Activated CD8-positive, alpha-beta memory T cell treated with anti-CD3 and anti-CD28 coated beads, Interleukin-2, amount 50 U/mL, for 1 hour (primary cell): ENCODE results near the gene ZYG11B.
"Not testable (repeated sequence)": the region's sequence is repeated elsewhere in the genome, so short reads cannot be mapped to it uniquely, and the experiment has no call there.

Experiments
- DNase-seq: peaks from one replicate; pipeline ENCODE4 v3.0.0-alpha.2; 2020; ENCODE audit errors: extremely low read depth

ZYG11B gene

GRCh38 chr1:52756020-52756419, 29.8 kb downstream of the ZYG11B start:
- DNase-seq, result no peak

DNA sequence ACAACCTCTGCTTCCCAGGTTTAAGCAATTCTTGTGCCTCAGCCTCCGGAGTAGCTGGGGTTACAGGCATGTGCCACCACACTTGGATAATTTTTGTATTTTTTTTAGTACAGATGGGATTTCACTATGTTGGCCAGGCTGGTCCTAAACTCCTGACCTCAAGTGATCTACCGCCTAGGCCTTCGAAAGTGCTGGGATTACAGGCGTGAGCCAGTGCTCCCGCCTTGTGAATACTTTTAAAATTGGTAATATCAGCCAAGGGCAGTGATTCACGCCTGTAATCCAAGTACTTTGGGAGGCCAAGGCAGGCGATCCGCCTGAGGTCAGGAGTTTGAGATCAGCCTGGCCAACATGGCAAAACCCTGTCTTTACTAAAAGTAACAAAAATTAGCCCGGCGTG, 33.7 kb downstream of the ZYG11B start:
- no peak for DNase-seq

GRCh38 chr1:52767596-52768280, 41.5 kb downstream of the ZYG11B start:
- DNase-seq, result no peak

DNA sequence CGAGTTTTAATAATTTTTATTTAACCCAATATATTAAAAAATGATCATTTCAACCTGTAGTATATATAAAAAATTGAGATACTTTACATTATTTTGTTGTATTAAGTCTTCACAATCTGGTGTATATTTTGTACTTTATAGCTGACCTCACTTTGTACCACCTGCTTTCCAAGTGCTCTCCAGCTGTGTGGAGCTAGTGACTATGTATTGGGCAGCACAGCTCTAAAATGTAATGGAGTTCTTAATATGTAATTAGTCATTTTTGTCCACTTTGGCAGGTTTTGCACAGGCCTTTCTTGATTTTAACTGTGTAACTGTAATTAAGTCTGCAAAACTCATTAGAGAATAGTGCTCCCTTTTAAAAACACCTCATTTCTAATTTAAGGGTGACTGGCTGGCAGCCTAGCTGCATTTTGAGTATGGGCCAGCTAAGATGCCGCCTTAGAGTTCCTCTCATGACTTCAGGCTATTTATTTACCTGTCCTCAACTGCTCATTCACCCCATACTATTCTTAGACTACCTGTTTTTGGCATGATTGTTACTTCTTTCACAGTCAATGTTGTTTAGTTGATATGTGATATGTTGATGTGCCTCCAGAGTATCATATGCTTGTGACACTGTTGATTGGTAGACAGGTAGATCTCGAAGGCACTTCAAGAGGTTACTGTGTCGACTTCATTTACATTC, 43.2 kb downstream of the ZYG11B start:
- DNase-seq, result no peak

DNA sequence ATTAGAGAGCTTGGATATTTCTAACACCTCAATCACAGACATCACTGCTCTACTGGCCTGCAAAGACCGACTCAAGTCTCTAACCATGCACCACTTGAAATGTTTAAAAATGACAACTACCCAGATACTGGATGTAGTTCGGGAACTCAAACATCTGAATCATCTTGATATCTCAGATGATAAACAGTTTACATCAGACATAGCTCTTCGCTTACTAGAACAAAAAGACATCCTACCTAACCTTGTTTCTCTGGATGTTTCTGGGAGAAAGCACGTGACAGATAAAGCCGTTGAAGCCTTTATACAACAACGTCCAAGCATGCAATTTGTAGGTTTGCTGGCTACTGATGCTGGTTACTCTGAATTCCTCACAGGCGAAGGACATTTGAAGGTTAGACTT, 45.1 kb downstream of the ZYG11B start:
- no peak for DNase-seq

- no peak for DNase-seq
Measured at GRCh38 chr1:52786148-52786547, 59.9 kb downstream of the ZYG11B start.

GRCh38 chr1:52790429-52790828, 64.2 kb downstream of the ZYG11B start:
- DNase-seq, result not testable (repeated sequence)

GRCh38 chr1:52792036-52792435, 65.8 kb downstream of the ZYG11B start:
- no peak for DNase-seq

GRCh38 chr1:52793717-52794116, 67.5 kb downstream of the ZYG11B start:
- DNase-seq, result not testable (repeated sequence)

GRCh38 chr1:52795464-52795863, 69.2 kb downstream of the ZYG11B start:
- DNase-seq, result no peak

- DNase-seq, result no peak
Measured at GRCh38 chr1:52798331-52798730, 72.1 kb downstream of the ZYG11B start.

GRCh38 chr1:52801011-52801410, 74.8 kb downstream of the ZYG11B start:
- DNase-seq, result no peak

DNA sequence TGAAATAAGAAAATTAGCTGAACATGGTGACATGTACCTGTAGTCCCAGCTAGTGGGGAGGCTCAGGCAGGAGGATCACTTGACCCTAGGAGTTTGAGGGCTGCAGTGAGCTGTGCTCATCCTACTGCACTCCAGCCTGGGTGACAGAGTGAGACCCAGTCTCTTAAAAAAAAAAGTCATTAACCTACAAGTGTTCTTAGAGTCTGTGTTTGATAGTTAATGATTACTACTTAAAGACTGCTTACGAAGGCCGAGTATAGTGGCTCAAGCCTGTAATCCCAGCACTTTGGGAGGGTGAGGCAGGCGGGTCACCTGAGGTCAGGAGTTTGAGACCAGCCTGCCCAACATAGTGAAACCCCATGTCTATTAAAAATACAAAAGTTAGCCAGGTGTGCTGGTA, 77.8 kb downstream of the ZYG11B start:
- not testable (repeated sequence) for DNase-seq

GRCh38 chr1:52814465-52814864, 88.2 kb downstream of the ZYG11B start:
- DNase-seq, result no peak

GRCh38 chr1:52820830-52821229, 94.6 kb downstream of the ZYG11B start:
- DNase-seq, result not testable (repeated sequence)

DNA sequence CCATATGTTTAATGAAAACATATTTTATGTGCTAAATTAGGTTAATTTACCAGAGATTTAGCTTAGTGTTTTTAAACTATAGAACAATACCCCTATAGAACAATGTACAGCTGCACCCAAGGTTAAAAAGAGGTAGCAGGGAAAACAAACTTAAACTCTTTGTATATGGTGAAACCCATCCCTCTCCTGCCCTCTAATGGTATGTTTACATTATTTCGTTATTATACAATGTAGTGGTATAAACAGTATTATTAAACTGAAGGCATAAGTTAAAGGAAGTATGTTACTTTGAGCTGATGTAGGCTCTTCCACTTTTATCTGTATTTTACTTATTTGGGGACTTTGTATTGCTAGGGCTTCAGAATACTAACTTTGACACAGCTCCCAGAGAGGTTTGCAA, 99.6 kb downstream of the ZYG11B start:
- no peak for DNase-seq

GRCh38 chr1:52834798-52835197, 108.5 kb downstream of the ZYG11B start:
- DNase-seq, result no peak

DNA sequence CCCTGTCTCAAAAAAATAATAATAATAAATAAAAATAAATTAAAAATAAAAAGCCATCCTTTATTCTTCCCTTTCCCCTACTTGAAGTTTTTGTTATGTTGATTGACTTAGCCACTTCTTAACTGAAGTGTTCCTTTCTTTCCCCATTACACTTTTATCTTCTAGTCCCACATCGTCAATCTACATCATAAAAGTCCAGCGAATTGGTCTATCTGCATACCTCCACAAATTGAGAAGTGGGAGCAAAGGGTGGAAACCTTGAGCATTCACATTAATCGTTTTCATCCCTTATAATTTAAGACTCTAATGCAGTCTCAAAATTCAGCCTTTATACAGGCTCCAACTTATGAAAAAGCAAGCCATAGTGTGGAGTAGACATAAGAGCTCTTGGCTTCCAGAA, 109.8 kb downstream of the ZYG11B start:
- no peak for DNase-seq

GRCh38 chr1:52839175-52839574, 112.9 kb downstream of the ZYG11B start:
- not testable (repeated sequence) for DNase-seq

GRCh38 chr1:52842643-52843310, 116.5 kb downstream of the ZYG11B start, which contains the start of gene ZYG11A:
Gene ZYG11A, plus strand, starts transcription at chr1:52842760. Its CDS starts 124 bp downstream, at chr1:52842884.
- DNase-seq, result no peak

DNA sequence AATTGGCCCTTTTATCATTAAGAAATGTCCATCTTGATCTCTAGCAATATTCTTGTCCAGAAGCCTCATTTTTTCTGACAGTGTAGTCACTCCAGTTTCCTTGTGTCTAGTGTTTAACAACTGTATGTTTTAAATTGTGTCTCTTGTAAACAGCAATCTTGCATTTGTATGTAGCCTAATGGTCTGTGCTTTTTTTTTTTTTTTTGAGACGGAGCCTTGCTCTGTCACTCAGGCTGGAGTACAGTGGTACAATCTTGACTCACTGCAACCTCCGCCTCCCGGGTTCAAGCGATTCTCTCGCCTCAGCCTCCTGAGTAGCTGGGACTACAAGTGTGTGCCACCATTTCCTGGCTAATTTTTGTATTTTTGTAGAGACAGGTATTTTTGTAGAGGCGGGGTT, 118.9 kb downstream of the ZYG11B start:
- DNase-seq, result not testable (repeated sequence)

DNA sequence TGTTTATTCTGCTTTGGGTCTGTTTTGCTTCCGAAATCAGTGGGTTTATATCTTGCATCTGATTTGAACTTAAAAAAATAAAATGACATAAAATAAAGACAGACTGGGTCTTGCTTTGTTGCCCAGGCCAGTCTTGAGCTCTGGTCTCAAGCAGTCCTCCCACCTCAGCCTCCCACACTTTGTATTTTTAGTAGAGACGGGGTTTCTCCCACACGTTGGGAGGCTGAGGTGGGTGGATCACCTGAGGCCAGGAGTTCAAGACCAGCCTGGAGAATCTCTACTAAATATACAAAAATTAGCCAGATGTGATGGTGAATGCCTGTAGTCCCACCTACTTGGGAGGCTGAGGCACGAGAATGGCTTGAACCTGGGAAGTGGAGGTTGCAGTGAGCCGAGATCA, 122.2 kb downstream of the ZYG11B start:
- no peak for DNase-seq

- DNase-seq, result no peak
Measured at GRCh38 chr1:52850951-52851350, 124.7 kb downstream of the ZYG11B start.
